ENCODE measurements around the gene LRRC4C. TPM values are rescaled to one million over a fixed set of nuclear protein-coding genes. Genes with fewer than 3 reads are reported as not detected.

LRRC4C gene
- total RNA-seq, 2 donors from 2014 or later: 1.3 TPM; not detected in 1

- no peaks in the 10 kb centered on the region for H3K27me3 ChIP-seq
- WGBS, 2 donors: 60 to 69% methylated on average over 3 of the region's 3 CpGs
- no peak overlapping the region for H3K27ac ChIP-seq
- H3K9me3 ChIP-seq: no peaks in the 10 kb centered on the region
- no peaks in the 10 kb centered on the region for H3K4me1 ChIP-seq
- intact Hi-C loops (cut with DNase I): no loop called here
- TF ChIP-seq POLR2A (IDR thresholded peaks at IDR 0.05) (no peak), CTCF (IDR thresholded peaks at IDR 0.05) (no peak)
- H3K36me3 ChIP-seq (replicated peaks in 1 of 2; ENCODE audit: insufficient read depth in 1 of 2, low read depth in 2 of 2): no peaks in the 10 kb centered on the region
- H3K4me3 ChIP-seq: no peak overlapping the region
- ATAC-seq: no peak
- no peak for DNase-seq
These were observed 1065.9 kb downstream of the LRRC4C start for GRCh38 chr11:40393511-40393910.

GRCh38 chr11:40391679-40392078 lies 1067.8 kb downstream of the LRRC4C start:
- no peak overlapping the region for H3K4me3 ChIP-seq
- intact Hi-C loops (cut with DNase I): no loop called here
- no peak for TF ChIP-seq POLR2A (IDR thresholded peaks at IDR 0.05)
- TF ChIP-seq CTCF (IDR thresholded peaks at IDR 0.05): no peak

GRCh38 chr11:40388097-40388818 lies 1071.2 kb downstream of the LRRC4C start:
- DNase-seq: no peak
- Histone ChIP-seq H3K9me3 (no peaks in the 10 kb centered on the region), H3K4me1 (peaks cover 4% of the 10 kb centered on the region), H3K27ac (no peak overlapping the region), H3K27me3 (no peaks in the 10 kb centered on the region), H3K4me3 (no peak overlapping the region), H3K36me3 (replicated peaks in 1 of 2; ENCODE audit: insufficient read depth in 1 of 2, low read depth in 2 of 2) (no peaks in the 10 kb centered on the region)
- 59 to 67% methylated on average over 4 of the region's 4 CpGs for WGBS, 2 donors
- intact Hi-C loops (cut with DNase I): no loop called here
- no peak for ATAC-seq
- no peak for TF ChIP-seq CTCF (IDR thresholded peaks at IDR 0.05)
- TF ChIP-seq POLR2A (IDR thresholded peaks at IDR 0.05): no peak

More at GRCh38 chr11:40391679-40392078, 1067.8 kb downstream of the LRRC4C start:
- ATAC-seq (no peak), DNase-seq (no peak)
- H3K36me3 ChIP-seq (replicated peaks in 1 of 2; ENCODE audit: insufficient read depth in 1 of 2, low read depth in 2 of 2): no peaks in the 10 kb centered on the region
- peaks cover 4% of the 10 kb centered on the region for H3K4me1 ChIP-seq
- WGBS, 2 donors: 67 to 69% methylated on average over 3 of the region's 3 CpGs
- H3K27me3 ChIP-seq: no peaks in the 10 kb centered on the region
- no peaks in the 10 kb centered on the region for H3K9me3 ChIP-seq
- H3K27ac ChIP-seq: no peak overlapping the region

- 49 to 54% methylated on average over 2 of the region's 2 CpGs for WGBS, 2 donors
- Histone ChIP-seq H3K27me3 (no peaks in the 10 kb centered on the region), H3K4me1 (peaks cover 4% of the 10 kb centered on the region), H3K4me3 (no peak overlapping the region), H3K9me3 (no peaks in the 10 kb centered on the region), H3K36me3 (replicated peaks in 1 of 2; ENCODE audit: insufficient read depth in 1 of 2, low read depth in 2 of 2) (no peaks in the 10 kb centered on the region), H3K27ac (no peak overlapping the region)
- no peak for TF ChIP-seq CTCF (IDR thresholded peaks at IDR 0.05)
- intact Hi-C loops (cut with DNase I): no loop called here
- DNase-seq: no peak
- no peak for ATAC-seq
These were observed 1072.0 kb downstream of the LRRC4C start for GRCh38 chr11:40387240-40387980.
